H1 (cell line): ENCODE results near the gene KLHL40. TPM values are rescaled to one million over a fixed set of nuclear protein-coding genes. Genes with fewer than 3 reads are reported as not detected.

Experiments
- CTCF ChIA-PET: fragments of 300-600 bp; sonication (Branson Sonifier 250); formaldehyde crosslinking; loops from one replicate; lab custom pipeline; 2021; ENCODE audit not compliant: partially characterized antibody; lab: Charles Lee
- POLR2A ChIA-PET: fragments of 300-600 bp; sonication (Branson Sonifier 250); formaldehyde crosslinking; loops from one replicate; lab custom pipeline; 2021; ENCODE audit warnings: inconsistent platforms; ENCODE audit not compliant: partially characterized antibody; lab: Charles Lee
- DNase-seq, 2 experiments: peaks; one replicate each; pipeline versions ENCODE4 v3.0.0 to v3.0.0-alpha.2; 2010 to 2022; ENCODE audit warnings: low spot score in 2 of 2, low read depth in 1 of 2, mixed read lengths in 1 of 2
- FAIRE-seq: peaks from 2 replicates; lab custom pipeline; 2011; peaks lifted over from hg19 to GRCh38; lab: Jason Lieb, UNC
- H2AFZ ChIP-seq: 2 replicates; pipeline ENCODE4 v1.8.1; 2012; ENCODE audit warnings: low read length, inconsistent platforms
- H2AK5ac ChIP-seq: 2 replicates; pipeline ENCODE4 v1.6.1; 2013; ENCODE audit warnings: low read depth, low read length
- H2BK120ac ChIP-seq: replicated peaks from 2 replicates; pipeline ENCODE3; 2013; ENCODE audit warnings: low read depth, low read length, inconsistent platforms
- H2BK12ac ChIP-seq: 2 replicates; pipeline ENCODE4 v1.6.1; 2013; ENCODE audit warnings: low read depth, low read length
- H2BK15ac ChIP-seq: 2 replicates; pipeline ENCODE4 v1.6.1; 2013; ENCODE audit warnings: low read length
- H2BK20ac ChIP-seq: 2 replicates; pipeline ENCODE4 v1.6.1; 2013; ENCODE audit warnings: low read length
- H2BK5ac ChIP-seq: 2 replicates; pipeline ENCODE4 v1.6.1; 2013; ENCODE audit warnings: low read depth, low read length
- H3K14ac ChIP-seq: 2 replicates; pipeline ENCODE4 v1.6.1; 2013; ENCODE audit warnings: inconsistent platforms; ENCODE audit not compliant: insufficient read length
- H3K18ac ChIP-seq: 2 replicates; pipeline ENCODE4 v1.6.1; 2013; ENCODE audit warnings: low read length; ENCODE audit errors: extremely low read depth
- H3K23ac ChIP-seq: 2 replicates; pipeline ENCODE4 v1.6.1; 2013; ENCODE audit warnings: inconsistent platforms; ENCODE audit not compliant: insufficient read length
- H3K23me2 ChIP-seq: 2 replicates; pipeline ENCODE4 v1.6.1; 2013; ENCODE audit warnings: low read depth, low read length
- H3K27ac ChIP-seq: 2 replicates; pipeline ENCODE4 v1.6.1; 2011; ENCODE audit warnings: low read depth, low read length, inconsistent platforms
- H3K27me3 ChIP-seq, 4 experiments: replicated peaks in 1 of 4; 1 replicate in 1 of 4; 2 replicates in 3 of 4; pipeline versions ENCODE4 v1.6.1 to v1.8.1; 2011 to 2013; ENCODE audit warnings: low read length in 3 of 4, mild to moderate bottlenecking in 3 of 4, inconsistent platforms in 2 of 4, mixed read lengths in 2 of 4, moderate library complexity in 1 of 4; ENCODE audit not compliant: control insufficient read depth in 3 of 4, insufficient read depth in 3 of 4; ENCODE audit errors: extremely low read depth in 1 of 4
- H3K36me3 ChIP-seq, 4 experiments: 2 replicates each; pipeline versions ENCODE4 v1.6.1 to v1.8.1; 2011 to 2013; ENCODE audit warnings: mild to moderate bottlenecking in 4 of 4, low read length in 3 of 4, moderate library complexity in 2 of 4, control low read depth in 1 of 4, inconsistent platforms in 1 of 4; ENCODE audit not compliant: insufficient read depth in 4 of 4, control insufficient read depth in 2 of 4
- H3K4ac ChIP-seq: replicated peaks from 2 replicates; pipeline ENCODE3; 2013; ENCODE audit warnings: low read length, low read depth, mixed read lengths, inconsistent platforms; ENCODE audit not compliant: insufficient read length
- H3K4me1 ChIP-seq, 4 experiments: replicated peaks in 1 of 4; 1 replicate in 1 of 4; 2 replicates in 3 of 4; pipeline versions ENCODE4 v1.6.1 to v1.8.1; 2011 to 2013; ENCODE audit warnings: low read length in 3 of 4, inconsistent platforms in 2 of 4, mixed read lengths in 1 of 4; ENCODE audit not compliant: insufficient read depth in 4 of 4, control insufficient read depth in 3 of 4
- H3K4me2 ChIP-seq, 2 experiments: 2 replicates each; pipeline versions ENCODE4 v1.6.1 to v1.8.1; 2011 to 2013; ENCODE audit warnings: low read depth in 2 of 2, low read length in 2 of 2, control low read depth in 1 of 2, inconsistent platforms in 1 of 2, mild to moderate bottlenecking in 1 of 2; ENCODE audit not compliant: insufficient read depth in 1 of 2
- H3K4me3 ChIP-seq, 4 experiments: fragments of 200-600, 300-600 bp in 1 of 4; sonication (generic), shearing (Covaris generic), sonication (Bioruptor Twin) in 1 of 4; 2 replicates each; pipeline versions ENCODE4 v1.5.1 to v1.8.1; 2011 to 2016; ENCODE audit warnings: low read length in 4 of 4, low read depth in 3 of 4, control low read depth in 2 of 4, inconsistent platforms in 2 of 4, mild to moderate bottlenecking in 2 of 4, mixed read lengths in 1 of 4, moderate library complexity in 1 of 4; ENCODE audit not compliant: insufficient read depth in 2 of 4; ENCODE audit errors: extremely low read depth in 1 of 4
- H3K56ac ChIP-seq: replicated peaks from 2 replicates; pipeline ENCODE3; 2013; ENCODE audit warnings: low read depth, mild to moderate bottlenecking, mixed read lengths, low read length, inconsistent platforms; ENCODE audit not compliant: insufficient read length
- H3K79me1 ChIP-seq: 2 replicates; pipeline ENCODE4 v1.6.1; 2013; ENCODE audit warnings: low read depth, low read length, control low read depth
- H3K79me2 ChIP-seq, 2 experiments: 2 replicates each; pipeline versions ENCODE4 v1.6.1 to v1.8.1; 2012 to 2013; ENCODE audit warnings: low read length in 2 of 2, mild to moderate bottlenecking in 2 of 2, inconsistent platforms in 1 of 2; ENCODE audit not compliant: insufficient read depth in 2 of 2, control insufficient read depth in 1 of 2
- H3K9ac ChIP-seq, 4 experiments: replicated peaks in 1 of 4; 1 replicate in 1 of 4; 2 replicates in 3 of 4; pipeline versions ENCODE4 v1.6.1 to v1.8.1; 2011 to 2013; ENCODE audit warnings: low read depth in 3 of 4, low read length in 3 of 4, control low read depth in 2 of 4, mild to moderate bottlenecking in 2 of 4, moderate library complexity in 2 of 4, inconsistent platforms in 1 of 4; ENCODE audit errors: extremely low read depth in 1 of 4
- H3K9me3 ChIP-seq, 2 experiments: 2 replicates each; pipeline versions ENCODE4 v1.6.1 to v1.8.1; 2012 to 2013; ENCODE audit warnings: mild to moderate bottlenecking in 2 of 2, moderate library complexity in 2 of 2, control low read depth in 1 of 2, inconsistent platforms in 1 of 2, low read depth in 1 of 2, low read length in 1 of 2, mixed read lengths in 1 of 2; ENCODE audit not compliant: insufficient read depth in 2 of 2
- H4K20me1 ChIP-seq, 2 experiments: replicated peaks in 1 of 2; 2 replicates each; pipeline versions ENCODE3 to v1.8.1; 2011 to 2013; ENCODE audit warnings: inconsistent platforms in 2 of 2, low read length in 2 of 2, mild to moderate bottlenecking in 1 of 2; ENCODE audit not compliant: insufficient read depth in 2 of 2, control insufficient read depth in 1 of 2
- H4K5ac ChIP-seq: 2 replicates; pipeline ENCODE4 v1.6.1; 2013; ENCODE audit warnings: low read length, low read depth, mixed read lengths, inconsistent platforms; ENCODE audit not compliant: insufficient read length
- H4K8ac ChIP-seq: 2 replicates; pipeline ENCODE4 v1.8.0; 2013; ENCODE audit warnings: mild to moderate bottlenecking, moderate library complexity, low read length, inconsistent platforms; ENCODE audit not compliant: insufficient read depth; ENCODE audit errors: extremely low read depth
- H4K91ac ChIP-seq: replicated peaks from 2 replicates; pipeline ENCODE3; 2013; ENCODE audit warnings: low read length, mixed read lengths, inconsistent platforms; ENCODE audit not compliant: insufficient read length
- BRCA1 ChIP-seq: IDR thresholded peaks from 2 replicates; pipeline ENCODE4 v1.6.1; 2012; ENCODE audit warnings: low read depth, low read length, improper control_type of control experiment
- CTBP2 ChIP-seq: IDR thresholded peaks from 2 replicates; pipeline ENCODE4 v1.7.0; 2011; ENCODE audit warnings: borderline replicate concordance, mild to moderate bottlenecking, moderate library complexity, mixed read lengths, low read length; ENCODE audit not compliant: insufficient read depth, insufficient read length
- KDM4A ChIP-seq: IDR thresholded peaks from one replicate; pipeline ENCODE4 v1.7.1; 2012; ENCODE audit warnings: low read depth, mild to moderate bottlenecking, moderate library complexity, low read length, inconsistent platforms; ENCODE audit not compliant: severe bottlenecking
- RNF2 ChIP-seq: fragments of 200-900, 300-1000 bp; sonication (generic); IDR thresholded peaks from 2 replicates; pipeline ENCODE4 v1.7.1; 2016; ENCODE audit warnings: borderline replicate concordance, low read depth, mild to moderate bottlenecking, antibody characterized with exemption, low read length; ENCODE audit not compliant: poor library complexity, severe bottlenecking; ENCODE audit errors: missing control alignments
- RXRA ChIP-seq: IDR thresholded peaks from 2 replicates; pipeline ENCODE4 v1.6.1; 2011; ENCODE audit warnings: low read depth, mild to moderate bottlenecking, low read length, moderate library complexity; ENCODE audit not compliant: insufficient read depth
- SIX5 ChIP-seq: IDR thresholded peaks from 2 replicates; pipeline ENCODE4 v1.6.1; 2011; ENCODE audit warnings: mild to moderate bottlenecking, low read depth, low read length
- SP1 ChIP-seq: IDR thresholded peaks from 2 replicates; pipeline ENCODE4 v1.6.1; 2011; ENCODE audit warnings: low read depth, low read length
- SUZ12 ChIP-seq: fragments of 200-600 bp; sonication (generic); IDR thresholded peaks from 2 replicates; pipeline ENCODE4 v1.6.1; 2012; ENCODE audit warnings: mild to moderate bottlenecking, inconsistent platforms, low read length, moderate library complexity, mixed read lengths
- TBP ChIP-seq: IDR thresholded peaks from 2 replicates; pipeline ENCODE4 v1.6.1; 2011; ENCODE audit warnings: low read depth, low read length, improper control_type of control experiment
- WGBS, 2 experiments: shearing (Covaris generic) in 1 of 2; methylation state at CpG; one replicate each; pipeline versions ENCODE4 v1.1.6 to v1.1.7; 2013 to 2015; ENCODE audit warnings: low lambda C conversion rate in 2 of 2, mixed read lengths in 2 of 2, inconsistent platforms in 1 of 2, low coverage in 1 of 2, missing lambda C conversion rate in 1 of 2; ENCODE audit not compliant: insufficient replicate concordance in 2 of 2, insufficient coverage in 1 of 2, insufficient read length in 1 of 2; ENCODE audit errors: extremely low coverage in 1 of 2, missing lambda C conversion rate in 1 of 2; 5-methylcytosine and 5-hydroxymethylcytosine counted together
- polyA plus RNA-seq, 7 experiments: library from polyadenylated mRNA; depleted of rRNA in 3 of 7; stranded (reverse) in 5 of 7; unstranded in 2 of 7; fragments of >200 nt in 5 of 7; fragments of 200-250 nt in 2 of 7; gene quantifications; 1 replicate in 5 of 7; 2 replicates in 1 of 7; 4 replicates in 1 of 7; pipeline versions ENCODE4 v1.2.1 to v1.2.3, GENCODE V29; 2011 to 2013; ENCODE audit warnings: missing spikeins in 2 of 7, mixed read lengths in 2 of 7
- total RNA-seq: library from RNA; stranded (reverse); fragmentation: NEBNext Ultra II Directional; extraction: Animal tissue kit (Norgen Biotek cat#: 25700); gene quantifications from 2 replicates; pipeline ENCODE4 v1.2.1, GENCODE V29; 2021
- TF ChIP-seq, protein P1 (sequence below): IDR thresholded peaks from 2 replicates; pipeline ENCODE4 v1.6.1; 2012; ENCODE audit warnings: inconsistent platforms
- TF ChIP-seq, protein P2 (sequence below): IDR thresholded peaks from 2 replicates; pipeline ENCODE4 v1.6.1; 2012; ENCODE audit warnings: low read length, inconsistent platforms

Gene KLHL40
- total and polyA plus RNA-seq, 2 of the 8 experiments (the other 6 are each of a cell fraction or from before 2014, with no cell fraction given) = 0.02 TPM; not detected in 1

DNA sequence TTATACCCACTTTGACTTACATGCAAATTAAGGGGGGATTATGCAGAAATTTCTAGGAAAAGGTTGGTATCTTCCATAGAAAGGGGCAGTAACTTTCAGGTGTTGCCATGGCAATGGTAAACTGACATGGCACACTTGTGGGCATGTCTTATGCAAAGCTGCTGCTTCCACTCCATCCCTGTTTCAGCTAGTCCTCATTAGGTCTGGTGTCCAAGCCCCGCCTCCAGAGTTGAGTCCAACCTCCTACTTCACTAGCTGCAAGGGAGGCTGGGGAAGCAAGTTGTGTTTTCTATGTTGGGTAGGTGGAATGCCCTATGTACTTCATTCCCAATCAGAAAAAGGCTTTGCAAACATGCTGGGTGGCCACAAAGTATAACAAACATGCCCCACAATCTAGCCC is 14.7 kb upstream of the KLHL40 start:
- H3K4ac ChIP-seq = no peak overlapping the region
- H3K23me2 ChIP-seq = no peaks in the 10 kb centered on the region
- no peaks in the 10 kb centered on the region for H3K79me2 ChIP-seq
- H2BK20ac ChIP-seq = no peak overlapping the region
- H3K18ac ChIP-seq = no peak overlapping the region
- H2BK15ac ChIP-seq = no peak overlapping the region
- H3K4me3 ChIP-seq = no peak overlapping the region
- peaks cover 0 to 2% (median 0%) of the 10 kb centered on the region in 4 experiments; a peak in 2 of 7 replicates for H3K27me3 ChIP-seq
- H2AFZ ChIP-seq = no peak overlapping the region
- H2BK12ac ChIP-seq = no peak overlapping the region
- peaks cover 0 to 7% (median 0%) of the 10 kb centered on the region in 4 experiments; a peak in 2 of 7 replicates for H3K4me1 ChIP-seq
- H3K36me3 ChIP-seq = no peaks in the 10 kb centered on the region
- H3K4me2 ChIP-seq = no peak overlapping the region
- WGBS, 2 experiments = 90% methylated on average over 1 of the region's 1 CpG; no CpG with 5 or more reads in 1 of the 2 experiments
- H3K56ac ChIP-seq = no peak overlapping the region
- H2BK5ac ChIP-seq = no peak overlapping the region
- H4K91ac ChIP-seq = no peak overlapping the region
- ChIA-PET CTCF (interaction anchor here (0.9 to 1.9 kb wide), 4 partner anchors 10 to 72 kb away, joined by 3 to 15 read pairs (median 4); no protein-coding TSS in a partner anchor), POLR2A (interaction anchor here (1.4 to 2.5 kb wide), 2 partner anchors 9 to 11 kb away, joined by 4 to 7 read pairs; no protein-coding TSS in a partner anchor)
- H4K20me1 ChIP-seq = no peaks in the 10 kb centered on the region
- no peak overlapping the region for H3K27ac ChIP-seq
- H2AK5ac ChIP-seq = no peak overlapping the region
- DNase-seq = no peak
- no peak overlapping the region for H4K8ac ChIP-seq
- H3K79me1 ChIP-seq = no peaks in the 10 kb centered on the region
- H3K9me3 ChIP-seq = peaks cover 0 to 2% of the 10 kb centered on the region in 2 experiments; a peak in 1 of 4 replicates
- no peak overlapping the region for H4K5ac ChIP-seq
- H3K9ac ChIP-seq = no peak overlapping the region
- no peak overlapping the region for H3K23ac ChIP-seq
- no peak overlapping the region for H3K14ac ChIP-seq
- no peak for FAIRE-seq
- H2BK120ac ChIP-seq = no peak overlapping the region
- TF ChIP-seq, protein P1, sequence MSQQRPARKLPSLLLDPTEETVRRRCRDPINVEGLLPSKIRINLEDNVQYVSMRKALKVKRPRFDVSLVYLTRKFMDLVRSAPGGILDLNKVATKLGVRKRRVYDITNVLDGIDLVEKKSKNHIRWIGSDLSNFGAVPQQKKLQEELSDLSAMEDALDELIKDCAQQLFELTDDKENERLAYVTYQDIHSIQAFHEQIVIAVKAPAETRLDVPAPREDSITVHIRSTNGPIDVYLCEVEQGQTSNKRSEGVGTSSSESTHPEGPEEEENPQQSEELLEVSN = no peak
- TF ChIP-seq BRCA1 (no peak), SIX5 (no peak), CTBP2 (no peak), SUZ12 (no peak), RXRA (no peak), KDM4A (no peak), TBP (no peak), RNF2 (no peak), SP1 (no peak)
- TF ChIP-seq, protein P2, sequence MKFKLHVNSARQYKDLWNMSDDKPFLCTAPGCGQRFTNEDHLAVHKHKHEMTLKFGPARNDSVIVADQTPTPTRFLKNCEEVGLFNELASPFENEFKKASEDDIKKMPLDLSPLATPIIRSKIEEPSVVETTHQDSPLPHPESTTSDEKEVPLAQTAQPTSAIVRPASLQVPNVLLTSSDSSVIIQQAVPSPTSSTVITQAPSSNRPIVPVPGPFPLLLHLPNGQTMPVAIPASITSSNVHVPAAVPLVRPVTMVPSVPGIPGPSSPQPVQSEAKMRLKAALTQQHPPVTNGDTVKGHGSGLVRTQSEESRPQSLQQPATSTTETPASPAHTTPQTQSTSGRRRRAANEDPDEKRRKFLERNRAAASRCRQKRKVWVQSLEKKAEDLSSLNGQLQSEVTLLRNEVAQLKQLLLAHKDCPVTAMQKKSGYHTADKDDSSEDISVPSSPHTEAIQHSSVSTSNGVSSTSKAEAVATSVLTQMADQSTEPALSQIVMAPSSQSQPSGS = no peak
